ENCODE data around the gene VPS18. TPM values are rescaled to one million over a fixed set of nuclear protein-coding genes. Genes with fewer than 3 reads are reported as not detected.

Gene VPS18
- polyA plus RNA-seq, 4 donors = 15.3 to 19.7 (median 16.8) TPM

DNA sequence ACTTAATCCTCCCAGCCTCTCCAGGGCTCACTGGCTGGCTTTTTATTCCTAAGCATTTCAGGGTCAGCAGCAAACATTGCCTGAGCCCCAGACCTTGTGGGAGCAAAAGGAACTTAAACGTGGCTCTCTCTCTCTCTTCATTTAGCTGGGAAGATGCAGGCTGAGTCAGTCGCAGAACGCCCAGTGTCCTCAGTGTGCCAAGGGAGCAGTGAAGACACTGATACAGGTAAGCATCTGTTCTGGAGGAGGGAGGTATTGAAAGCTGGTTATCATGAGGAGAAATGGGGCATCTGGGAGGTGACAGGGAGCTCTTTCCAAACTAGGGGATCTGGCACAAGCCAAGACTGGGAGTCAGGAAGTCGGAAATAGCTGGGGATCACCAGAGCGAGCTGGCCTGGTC is 24.6 kb upstream of the VPS18 start:
- DNase-seq (ENCODE audit: low read depth in 4 of 4, low spot score in 3 of 4) = no peak

DNA sequence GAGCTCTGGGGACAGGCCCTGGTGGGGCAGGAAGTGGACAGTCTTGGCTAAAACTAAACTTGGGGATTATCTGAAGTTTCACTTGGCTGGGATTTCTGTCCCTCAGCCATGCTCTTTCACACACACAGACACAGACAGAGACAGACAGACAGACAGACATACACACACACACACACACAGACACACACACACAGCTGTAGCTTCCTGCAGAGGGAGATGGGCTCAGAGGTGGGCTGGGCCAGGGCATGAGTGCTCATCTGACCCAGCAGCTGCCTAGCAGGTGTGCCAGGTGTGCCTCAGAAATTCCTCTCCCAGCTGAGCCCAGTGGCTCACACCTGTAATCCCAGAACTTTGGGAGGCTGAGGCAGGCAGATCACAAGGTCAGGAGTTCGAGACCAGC is 23.5 kb upstream of the VPS18 start:
- no peak for DNase-seq (ENCODE audit: low read depth in 4 of 4, low spot score in 3 of 4)

DNA sequence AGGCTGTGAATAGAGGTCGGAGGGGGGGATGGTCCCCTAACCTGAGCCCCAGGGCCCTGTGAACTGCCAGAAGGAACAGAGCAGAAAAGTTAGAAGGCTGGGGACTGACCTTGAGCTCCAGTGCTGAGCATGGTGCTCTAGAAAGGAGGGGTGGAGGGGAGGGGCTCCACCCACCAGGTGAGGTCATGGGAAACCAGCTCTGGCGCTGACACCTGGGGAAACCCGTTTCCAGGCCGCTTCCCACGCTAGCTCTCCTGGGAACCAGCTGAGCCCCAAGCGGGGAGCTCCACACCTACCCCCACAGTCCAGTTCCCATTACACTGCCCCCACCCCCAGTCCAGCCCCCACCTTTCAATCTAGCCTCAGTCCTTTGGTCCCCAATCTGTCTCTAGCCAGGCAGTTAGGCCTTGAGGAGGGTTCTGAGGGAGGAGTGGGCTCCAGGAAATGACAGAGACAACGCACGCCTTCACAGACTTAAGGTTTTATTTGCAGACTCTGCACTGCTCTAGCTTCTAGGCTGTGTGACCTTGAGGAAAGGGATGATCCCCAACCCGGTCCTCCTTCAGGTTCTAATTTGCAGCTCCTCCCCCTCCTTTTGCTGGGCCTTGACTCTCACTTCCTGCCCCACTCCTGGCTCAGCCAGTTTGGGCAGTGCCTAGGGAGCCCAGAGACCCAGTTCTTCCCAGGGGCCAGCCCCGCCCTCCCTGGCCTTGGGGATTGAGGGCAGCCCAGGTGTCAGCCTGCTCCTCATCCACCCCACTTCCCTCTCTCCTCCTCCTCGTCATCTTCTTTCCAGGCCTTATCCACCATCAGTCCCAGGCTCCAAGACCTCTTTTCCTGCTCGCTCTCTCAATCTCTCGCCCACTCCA is 22.3 kb upstream of the VPS18 start:
- DNase-seq (ENCODE audit: low read depth in 4 of 4, low spot score in 3 of 4) = no peak

DNA sequence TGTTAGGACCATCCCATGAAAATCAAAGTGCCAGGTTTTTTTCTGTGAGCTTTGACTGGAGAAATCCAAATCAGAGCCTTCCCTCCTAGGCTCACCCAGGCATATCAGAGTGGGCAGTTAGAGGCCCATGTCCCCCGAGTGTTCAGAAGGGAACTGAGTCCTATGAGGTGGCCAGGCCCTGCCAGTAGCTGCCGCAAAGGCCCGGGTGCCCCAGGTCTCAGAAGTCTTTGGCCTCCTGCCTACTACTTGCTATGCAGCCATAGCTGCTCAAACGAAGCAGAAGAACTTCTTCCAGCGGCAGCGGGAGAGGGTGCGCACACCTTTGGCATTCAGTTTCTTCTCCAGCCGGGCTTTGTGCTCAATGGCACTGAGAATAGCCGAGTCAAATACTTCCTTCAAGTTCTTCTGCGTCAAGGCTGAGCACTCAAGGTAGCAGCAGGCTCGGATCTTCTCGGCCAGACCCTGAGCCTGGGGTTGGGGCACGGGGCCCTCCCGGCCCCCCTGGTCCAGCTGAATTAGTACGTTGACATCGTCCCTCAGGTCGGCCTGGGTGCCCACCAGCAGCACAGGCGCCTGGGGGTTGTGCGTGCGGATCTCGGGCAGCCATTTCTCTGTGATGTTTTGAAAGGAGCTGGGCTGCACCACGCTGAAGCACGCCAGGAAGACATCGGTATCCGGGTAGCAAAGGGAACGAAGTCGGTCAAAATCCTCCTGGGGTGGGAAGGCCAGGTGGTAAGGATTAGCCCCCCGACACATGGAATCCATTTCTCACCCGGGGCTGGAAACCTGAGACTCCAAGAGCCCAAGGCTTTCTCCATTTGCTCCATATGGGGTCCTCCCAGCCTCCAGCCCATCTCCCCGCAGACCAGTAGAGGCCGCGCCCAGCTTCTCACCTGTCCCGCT is 21.2 kb upstream of the VPS18 start:
- no peak for DNase-seq (ENCODE audit: low read depth in 4 of 4, low spot score in 3 of 4)

DNA sequence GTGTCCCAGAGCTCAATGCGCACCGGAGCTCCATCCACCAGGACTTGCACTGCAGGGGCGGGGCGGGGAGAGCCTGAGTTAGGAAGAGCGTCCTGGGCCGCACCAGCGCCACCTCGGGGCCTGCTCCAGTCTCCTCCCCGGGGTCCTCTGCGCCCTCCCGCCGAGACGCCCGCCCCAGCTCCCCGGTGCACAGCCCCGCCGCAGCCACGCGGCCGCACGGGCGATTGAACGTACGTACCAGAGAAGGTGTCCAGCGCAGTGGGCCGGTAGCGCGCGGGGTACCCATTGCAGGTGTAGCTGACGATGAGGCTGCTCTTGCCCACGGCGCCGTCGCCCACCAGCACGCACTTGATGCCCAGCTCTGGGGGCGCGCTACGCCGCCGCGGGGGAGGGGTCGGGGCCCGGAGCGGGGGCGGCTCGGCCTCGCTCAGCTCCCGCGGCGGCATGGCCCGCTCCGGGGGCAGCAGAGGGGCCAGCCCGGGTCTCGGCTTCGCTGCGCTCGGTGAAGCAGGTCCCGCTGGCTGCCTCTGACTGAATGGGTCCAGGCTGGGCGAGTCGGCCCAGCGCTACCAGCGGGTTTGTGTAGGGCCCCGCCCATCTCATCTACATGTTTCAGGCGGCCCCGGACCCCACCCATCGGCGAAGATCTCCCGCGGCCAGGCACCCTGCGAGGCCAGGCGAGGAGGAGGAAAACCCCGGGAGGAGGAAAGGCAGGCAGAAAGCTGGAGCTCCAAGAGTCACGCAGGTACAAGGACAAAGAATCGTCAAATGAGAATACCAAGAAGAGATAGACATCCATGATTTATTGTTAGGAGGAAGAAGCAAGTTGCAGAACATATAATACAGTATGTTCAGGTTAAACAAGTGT is 20.3 kb upstream of the VPS18 start, which contains the start of gene RHOV:
RHOV (minus strand) TSS at position 541 of the 868 bp plus-strand sequence; CDS start at position 446, 95 bp downstream.
- DNase-seq (ENCODE audit: low read depth in 4 of 4, low spot score in 3 of 4) = peak in 1 of 4 donors; percentile 44

DNA sequence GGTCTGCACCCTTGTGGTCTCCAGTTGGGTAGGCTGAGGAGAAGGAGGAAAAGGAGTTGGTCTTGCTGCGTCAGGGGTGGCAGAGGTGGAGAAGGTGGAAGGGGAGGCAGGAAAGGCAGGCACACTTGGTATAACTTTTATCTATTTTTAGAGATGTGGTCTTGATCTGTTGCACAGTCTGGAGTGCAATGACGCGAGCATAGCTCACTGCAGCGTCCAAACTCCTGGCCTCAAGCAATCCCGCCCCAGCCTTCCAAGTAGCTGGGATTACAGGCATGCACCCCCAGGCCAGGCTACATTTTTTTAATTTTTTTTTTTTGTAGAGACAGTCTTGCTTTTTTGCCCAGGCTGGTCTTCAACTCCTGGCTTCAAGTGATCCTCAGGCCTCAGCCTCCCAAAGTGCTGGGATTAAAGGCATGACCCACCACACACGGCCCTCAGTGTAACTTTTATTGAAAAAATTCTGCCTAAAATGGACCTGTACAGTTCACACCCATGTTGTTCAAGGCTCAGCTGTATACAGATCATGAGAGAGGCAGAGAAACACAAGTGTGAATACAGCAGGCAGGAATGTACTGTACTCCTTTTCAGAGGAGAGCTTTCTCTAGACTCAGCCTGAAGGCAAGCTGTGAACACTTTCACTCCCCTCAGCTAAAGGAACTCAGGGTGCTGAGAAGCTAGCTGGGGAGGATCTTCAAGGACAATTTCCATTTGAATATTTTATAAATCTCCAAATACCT is 18.1 kb upstream of the VPS18 start:
- no peak for DNase-seq (ENCODE audit: low read depth in 4 of 4, low spot score in 3 of 4)

DNA sequence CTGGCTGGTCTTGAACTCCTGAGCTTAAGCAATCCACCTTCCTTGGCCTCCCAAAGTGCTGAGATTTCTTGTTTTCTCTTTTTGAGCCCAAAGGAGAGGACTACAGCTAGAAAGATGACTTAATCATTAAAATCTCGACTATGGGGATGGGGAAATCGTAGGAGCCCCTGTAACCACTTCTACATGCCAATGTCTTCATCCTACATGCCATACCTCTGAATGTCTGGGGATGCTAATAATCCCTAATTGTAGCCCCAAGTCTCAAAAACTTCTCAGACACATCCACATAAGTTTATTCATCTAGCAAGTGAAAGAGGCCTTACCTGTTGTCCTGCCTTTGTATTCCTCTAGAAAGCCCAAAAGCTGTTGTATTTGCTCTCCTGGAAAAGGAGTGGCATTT is 16.6 kb upstream of the VPS18 start:
- no peak for DNase-seq (ENCODE audit: low read depth in 4 of 4, low spot score in 3 of 4)

DNA sequence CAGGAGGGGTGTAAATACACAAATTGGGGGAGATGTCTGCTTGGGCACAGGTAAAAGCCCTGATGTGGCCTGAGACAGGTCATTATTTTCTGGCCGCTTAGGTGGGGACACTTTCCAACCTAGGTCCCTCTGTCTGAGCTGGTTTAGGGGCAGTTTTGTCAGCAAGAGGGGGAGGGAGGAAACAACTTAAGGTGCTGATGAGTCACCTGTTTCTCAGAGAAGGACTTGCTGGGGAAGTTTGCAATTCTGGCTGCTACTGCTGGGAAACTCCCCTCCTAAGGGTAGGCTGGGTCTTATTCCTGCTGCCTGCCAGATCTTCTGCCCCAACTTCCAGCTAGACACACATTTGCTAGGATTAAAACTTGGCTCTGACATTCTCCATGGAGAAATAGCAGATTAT is 15.5 kb upstream of the VPS18 start:
- no peak for DNase-seq (ENCODE audit: low read depth in 4 of 4, low spot score in 3 of 4)

DNA sequence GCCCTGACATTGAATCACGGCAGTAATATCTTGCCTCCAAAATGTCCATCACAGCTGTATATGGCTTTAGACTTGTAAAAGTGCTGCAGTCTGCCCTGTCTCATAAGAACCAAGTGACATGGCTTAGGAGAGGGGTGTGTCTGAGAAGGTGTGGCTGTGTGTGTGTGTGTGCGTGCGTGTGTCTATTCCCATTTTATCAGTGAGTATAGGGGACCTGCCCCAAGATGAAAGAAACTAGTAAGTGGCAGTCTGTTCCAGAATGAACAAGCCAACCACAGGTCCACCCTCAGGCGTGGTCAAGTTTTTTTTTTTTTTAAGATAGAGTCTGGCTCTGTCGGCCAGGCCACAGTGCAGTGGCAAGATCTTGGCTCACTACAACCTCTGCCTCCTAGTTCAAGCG is 14.6 kb upstream of the VPS18 start:
- no peak for DNase-seq (ENCODE audit: low read depth in 4 of 4, low spot score in 3 of 4)

DNA sequence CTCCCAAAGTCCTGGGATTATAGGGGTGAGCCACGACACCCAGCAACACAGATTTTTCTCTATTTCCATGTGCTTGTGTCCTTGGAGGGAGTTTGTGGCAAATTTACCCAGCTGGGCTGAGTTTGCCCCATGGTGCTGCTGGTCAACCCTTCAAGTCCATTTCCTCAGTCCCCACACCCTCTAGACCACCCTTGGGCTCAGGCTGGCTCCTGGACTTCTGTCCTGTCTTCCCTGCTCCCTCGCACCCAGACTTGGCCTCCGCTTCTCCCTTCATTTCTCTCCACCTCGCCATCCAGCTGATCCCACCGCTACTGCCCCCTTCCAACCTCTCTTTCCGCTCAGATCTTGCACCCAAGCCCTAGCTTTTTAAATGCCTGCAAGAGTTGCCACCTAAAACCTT is 12.9 kb upstream of the VPS18 start:
- no peak for DNase-seq (ENCODE audit: low read depth in 4 of 4, low spot score in 3 of 4)

DNA sequence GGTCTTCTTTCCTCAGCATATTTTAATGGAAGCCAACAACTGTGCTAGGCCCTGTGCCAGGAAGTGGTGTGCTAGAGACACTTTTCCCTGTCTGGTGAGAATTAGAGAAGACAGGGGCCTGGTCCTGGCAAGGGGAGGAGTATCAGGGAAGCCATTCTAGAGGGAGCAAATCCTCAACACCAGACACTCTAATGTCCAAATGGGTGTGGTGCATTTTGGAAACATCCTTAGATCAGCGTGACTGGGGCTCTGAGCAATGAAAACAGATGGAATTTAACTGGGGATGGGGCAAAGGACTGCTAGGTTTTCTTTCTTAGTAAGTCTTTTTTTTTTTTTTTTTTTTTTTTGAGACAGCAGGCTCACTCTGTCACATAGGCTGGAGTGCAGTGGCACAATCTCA is 7.7 kb upstream of the VPS18 start:
- no peak for DNase-seq (ENCODE audit: low read depth in 4 of 4, low spot score in 3 of 4)

DNA sequence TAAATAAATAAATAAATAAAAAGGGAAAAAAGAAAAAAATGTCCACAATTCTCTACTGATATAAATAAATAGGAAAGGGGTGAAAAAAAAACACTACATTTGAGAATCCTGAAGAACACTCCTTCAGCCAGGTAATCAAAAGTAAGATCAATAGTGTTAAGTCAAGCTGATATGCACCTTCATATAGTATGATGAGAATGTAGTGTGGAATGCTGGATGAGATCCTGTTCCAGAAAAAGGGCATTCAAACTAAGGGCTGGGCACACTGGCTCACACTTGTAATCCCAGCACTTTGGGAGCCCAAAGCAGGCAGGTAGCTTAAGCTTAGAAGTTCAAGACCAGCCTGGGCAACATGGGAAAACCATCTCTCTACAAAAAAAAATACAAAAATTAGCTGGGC is 5.1 kb upstream of the VPS18 start:
- DNase-seq (ENCODE audit: low read depth in 4 of 4, low spot score in 3 of 4) = no peak

DNA sequence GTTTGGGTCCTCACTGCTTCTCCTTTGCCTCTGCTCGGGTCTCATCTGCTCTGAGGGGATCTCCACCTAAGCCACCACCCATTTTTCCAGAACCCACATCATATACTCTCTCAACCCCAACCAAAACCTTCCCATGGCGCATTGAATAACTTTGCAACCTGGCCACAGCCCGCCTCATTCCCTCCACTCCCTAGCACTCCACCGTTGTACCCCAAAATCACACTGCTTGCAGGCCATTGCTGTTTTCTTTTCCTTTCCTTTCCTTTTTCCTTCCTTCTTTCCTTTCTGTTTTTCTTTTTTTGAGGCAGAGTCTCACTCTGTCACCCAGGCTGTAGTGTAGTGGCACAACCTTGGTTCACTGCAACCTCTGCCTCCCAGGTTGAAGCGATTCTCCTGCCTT is 3.1 kb upstream of the VPS18 start:
- DNase-seq (ENCODE audit: low read depth in 4 of 4, low spot score in 3 of 4) = no peak

DNA sequence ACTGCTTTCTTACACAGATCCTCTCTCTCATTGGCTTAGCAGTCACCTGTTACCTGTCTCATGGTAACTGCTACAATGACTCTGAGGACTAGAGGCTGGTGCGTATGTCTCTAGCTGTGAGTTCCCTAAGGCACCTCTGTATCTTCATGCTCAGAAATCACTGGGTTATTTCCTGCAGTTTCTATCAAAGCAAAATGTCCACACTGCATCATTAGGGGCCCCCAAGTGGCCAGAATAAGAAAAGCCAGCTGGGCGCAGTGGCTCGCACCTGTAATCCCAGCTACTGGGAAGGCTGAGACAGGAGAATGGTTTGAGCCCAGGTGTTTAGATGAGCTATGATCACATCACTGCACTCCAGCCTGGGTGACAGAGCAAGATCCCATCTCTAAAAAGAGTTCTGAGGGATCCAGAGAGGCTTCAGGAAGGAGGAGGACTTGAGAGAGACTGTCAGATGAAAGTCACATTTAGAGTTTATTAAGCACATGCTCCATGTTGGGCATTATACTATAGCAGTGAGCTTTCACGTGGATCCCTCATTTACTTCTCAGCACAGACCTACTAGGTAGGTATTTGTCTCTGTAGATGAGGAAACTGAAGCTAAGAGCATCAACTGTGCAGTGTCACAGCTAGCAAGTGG is 2.3 kb upstream of the VPS18 start:
- no peak for DNase-seq (ENCODE audit: low read depth in 4 of 4, low spot score in 3 of 4)

DNA sequence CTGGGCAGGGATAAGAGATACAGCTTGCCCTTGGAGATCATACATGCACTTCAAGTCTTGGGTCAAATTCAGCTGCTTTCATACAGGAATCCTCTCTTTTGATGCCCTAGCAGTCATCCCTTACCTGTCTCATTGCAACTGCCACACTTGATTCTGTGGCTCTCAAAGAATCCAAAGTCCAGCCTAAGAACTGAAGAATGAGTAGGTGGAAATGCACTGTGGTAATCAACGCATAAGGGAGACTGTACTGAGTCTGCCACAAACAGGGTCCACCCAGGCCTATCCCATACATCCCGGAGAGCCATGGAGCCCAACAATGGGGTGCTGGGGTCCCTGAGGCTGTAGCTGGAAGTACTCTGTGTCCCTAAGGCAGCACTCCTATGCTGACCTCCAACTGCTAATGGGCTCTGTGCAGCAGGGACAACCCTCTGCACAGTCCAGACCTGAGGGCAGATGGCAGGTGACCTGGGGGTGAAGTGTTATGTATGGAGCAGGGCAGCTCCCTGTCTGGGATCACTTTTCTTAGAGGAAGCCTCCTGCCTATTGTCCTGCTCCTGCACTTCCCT is 1.7 kb upstream of the VPS18 start:
- DNase-seq (ENCODE audit: low read depth in 4 of 4, low spot score in 3 of 4) = no peak

DNA sequence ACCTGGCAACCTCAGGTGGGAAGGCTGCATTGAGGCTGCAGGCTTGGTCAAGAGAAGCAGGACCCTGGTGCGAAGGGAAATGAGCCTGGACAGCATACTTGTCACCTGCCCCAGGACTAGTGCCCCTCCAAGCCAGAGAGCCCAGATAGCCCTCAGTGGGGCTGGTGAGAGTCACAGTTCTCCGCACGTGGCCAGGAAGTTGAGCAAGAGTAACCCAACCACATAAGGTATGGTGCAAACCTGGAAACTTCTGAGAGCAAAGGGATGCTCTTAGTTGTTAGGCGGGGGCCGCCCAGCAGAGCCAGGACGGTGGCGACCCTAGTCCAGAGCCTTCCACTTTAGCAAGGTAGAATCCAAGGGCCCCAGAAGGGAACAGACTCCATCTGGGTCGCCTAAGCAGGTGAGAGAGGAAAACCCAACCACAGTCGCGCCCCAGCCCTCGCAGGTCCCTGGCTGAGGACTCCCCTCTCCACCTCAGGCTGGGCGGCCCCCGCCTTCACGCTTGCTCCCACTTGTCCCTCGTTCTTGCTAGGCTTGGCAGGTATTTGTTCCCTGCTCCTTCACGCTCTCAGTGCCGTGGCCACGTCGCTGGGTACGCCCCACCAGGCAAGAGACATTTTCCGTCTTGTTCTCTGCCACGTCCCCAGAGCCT is 1.1 kb upstream of the VPS18 start:
- DNase-seq (ENCODE audit: low read depth in 4 of 4, low spot score in 3 of 4) = no peak

DNA sequence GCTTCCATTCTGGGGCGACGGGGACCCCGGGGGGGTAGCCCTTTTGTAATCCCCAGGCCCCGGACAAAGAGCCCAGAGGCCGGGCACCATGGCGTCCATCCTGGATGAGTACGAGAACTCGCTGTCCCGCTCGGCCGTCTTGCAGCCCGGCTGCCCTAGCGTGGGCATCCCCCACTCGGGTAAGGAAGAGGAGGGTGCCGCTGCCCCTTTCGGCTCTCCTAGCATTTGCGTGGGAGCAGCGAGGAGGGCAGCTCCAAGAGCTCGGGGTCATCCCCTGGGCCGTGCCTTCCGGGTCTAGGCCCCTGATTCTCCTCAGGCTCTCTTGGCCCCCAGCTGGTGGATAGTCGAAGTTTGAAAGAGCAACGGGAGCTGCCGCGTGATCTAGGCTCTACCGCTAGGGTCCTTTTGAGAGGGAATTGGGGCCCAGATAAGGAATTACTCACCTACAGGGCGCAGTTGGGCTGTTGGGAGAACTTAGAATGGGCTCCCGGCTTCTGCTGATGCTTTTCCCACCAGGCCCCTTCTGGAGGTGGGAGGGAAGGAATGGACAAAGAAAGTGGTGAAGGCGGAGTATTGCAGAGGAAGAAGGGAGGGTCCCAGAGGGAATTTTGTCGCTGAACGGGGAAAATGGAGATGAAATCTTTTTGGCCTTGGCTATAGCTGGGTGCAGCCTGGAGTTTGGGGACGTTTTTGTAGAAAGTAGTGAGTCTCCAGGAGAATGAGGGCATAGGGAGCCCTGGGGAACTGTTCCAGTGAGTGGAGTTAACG is 615 bp downstream of the VPS18 start:
- DNase-seq (ENCODE audit: low read depth in 4 of 4, low spot score in 3 of 4) = no peak

Measured in right renal pelvis (tissue), 4 donors.